T-helper 1 cell (primary cell): ENCODE results near the gene CCDC43.
"Not testable (repeated sequence)": the region's sequence is repeated elsewhere in the genome, so short reads cannot be mapped to it uniquely, and the experiment has no call there.

Experiments
- DNase-seq, 5 donors: peaks; one replicate each; pipeline ENCODE4 v3.0.0-alpha.2; 2012 to 2020

Gene CCDC43

DNA sequence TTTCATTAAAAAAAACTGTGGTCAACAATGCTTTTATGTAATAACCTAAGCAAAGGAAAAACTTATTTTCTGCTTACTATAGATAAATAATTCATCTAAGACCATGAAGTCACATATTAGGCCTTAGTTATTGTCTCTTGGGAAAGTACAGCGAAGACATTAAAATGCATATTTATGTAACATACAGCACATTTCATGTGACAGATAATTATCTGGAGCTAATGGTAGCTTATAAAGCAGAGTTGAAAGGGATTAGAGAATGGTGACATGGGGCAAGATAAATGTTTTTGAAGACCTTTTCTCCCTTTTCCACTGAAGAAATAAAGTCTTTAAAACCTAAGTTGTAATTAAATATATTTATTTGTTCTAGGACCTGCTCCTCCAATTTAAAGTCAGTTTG is 23.6 kb downstream of the CCDC43 start:
- DNase-seq = no peak

DNA sequence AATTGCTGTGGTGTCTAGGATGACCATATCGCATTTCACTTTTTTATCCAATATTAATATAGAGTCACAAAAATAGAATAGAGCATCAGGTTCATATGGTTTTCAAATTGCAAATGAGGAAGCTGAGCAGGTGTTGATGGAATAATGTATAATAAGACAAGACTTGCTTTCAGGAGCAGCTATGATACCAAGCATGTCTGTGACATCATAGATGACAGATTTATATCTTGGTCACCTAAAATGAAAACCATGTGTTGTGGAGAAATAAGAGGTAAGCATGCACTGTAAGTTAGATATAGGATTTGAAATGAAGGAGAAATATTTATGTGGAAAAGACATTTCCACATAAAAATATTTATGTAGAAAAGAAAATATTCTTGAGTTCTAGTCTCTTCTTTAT is 24.7 kb downstream of the CCDC43 start:
- DNase-seq = no peak

DNA sequence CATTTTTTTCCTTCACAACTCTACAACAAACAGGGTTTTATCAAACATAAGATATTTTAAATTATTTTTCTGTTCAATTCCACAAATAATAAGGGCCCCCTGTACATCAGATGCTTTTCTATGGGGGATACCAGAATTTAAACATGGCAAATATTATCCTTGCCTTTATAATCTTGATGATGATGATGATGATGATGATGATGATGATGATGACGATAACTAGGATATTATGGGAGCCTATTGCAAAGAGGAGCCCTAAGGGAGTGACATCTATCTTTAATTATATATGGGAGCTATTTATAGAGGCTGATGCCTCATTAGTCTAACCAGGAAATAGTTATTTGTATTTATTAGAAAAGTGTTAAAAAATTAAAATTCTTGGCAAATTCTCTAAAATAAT is 26.5 kb downstream of the CCDC43 start:
- DNase-seq = no peak

DNA sequence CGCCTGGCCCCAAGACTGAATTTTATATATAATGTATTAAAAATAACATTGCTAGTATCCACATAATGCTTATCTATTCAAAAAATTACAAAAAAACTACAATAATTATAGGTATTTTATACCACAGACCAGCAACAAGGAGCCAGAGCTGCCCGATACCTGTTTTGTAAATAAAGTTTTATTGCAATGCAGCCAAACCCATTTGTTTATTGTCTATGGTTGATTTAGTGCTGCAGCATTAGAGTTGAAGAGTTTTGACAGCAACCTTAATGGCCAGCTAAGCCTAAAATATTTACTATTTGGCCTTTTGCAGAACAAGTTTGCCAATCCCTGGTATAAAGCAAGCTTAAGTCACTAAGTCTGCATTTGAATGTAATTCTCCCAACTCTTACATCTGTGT is 27.7 kb downstream of the CCDC43 start:
- DNase-seq = no peak

DNA sequence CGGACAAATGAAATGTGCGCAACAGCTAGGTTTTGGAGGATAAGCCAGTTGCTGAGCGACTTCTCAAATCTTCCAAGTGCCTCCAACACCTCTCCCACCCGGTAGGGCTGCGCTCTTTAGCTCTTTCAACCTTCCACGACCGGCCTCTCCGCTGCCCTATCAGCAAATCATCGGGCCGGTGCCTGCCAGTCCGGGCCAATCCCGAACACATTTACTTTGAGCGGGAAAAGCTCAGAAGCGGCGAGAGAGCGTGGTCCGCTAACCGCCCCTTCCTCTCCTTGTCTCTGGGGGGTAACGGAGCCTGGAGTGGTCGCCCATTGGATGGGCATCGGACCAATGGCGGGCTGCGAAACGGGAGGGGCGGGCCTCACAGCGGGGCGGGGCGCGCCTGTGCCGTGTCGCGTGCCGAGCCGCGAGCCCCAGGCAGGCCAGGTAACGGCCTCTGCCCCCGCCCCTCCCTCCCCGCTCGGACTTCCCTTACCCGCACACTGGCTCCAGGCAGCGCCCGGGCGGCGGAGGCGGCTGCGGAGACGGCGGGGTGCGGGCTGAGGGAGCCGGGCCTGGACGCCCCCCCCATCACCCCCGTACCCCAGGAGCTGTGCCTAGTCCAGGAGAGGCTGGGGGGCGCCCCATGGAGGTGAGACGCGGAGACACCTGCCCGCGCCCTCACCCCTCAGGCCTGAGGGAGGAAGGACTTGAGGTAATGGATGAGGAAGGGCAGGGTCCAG is 33.4 kb downstream of the CCDC43 start, which contains the start of gene MEIOC:
Gene MEIOC (plus strand): TSS at position 486 of the 728 bp plus-strand sequence. CDS start 146 bp downstream, at position 632.
- DNase-seq = peak in 2 of 5 donors; percentile 5 to 41

DNA sequence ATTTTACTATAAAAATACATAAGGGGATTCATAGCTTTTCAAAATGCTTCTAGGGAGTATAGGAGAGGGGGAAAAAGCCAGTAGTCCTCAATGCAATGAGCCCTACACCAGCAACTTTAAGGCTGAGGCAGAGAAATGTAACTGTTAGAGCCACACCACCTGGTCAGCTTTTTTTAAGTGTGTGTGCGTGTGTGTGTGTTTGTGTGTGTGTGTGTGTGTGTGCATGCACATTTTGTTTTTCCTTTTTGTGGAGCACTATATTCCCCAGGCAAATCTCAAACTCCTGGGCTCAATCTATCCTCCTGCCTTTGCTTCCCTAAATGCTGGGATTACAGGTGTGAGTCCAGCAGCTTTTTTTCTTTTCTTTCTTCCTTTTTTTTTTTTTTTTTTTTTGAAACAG is 35.6 kb downstream of the CCDC43 start:
- no peak for DNase-seq

DNA sequence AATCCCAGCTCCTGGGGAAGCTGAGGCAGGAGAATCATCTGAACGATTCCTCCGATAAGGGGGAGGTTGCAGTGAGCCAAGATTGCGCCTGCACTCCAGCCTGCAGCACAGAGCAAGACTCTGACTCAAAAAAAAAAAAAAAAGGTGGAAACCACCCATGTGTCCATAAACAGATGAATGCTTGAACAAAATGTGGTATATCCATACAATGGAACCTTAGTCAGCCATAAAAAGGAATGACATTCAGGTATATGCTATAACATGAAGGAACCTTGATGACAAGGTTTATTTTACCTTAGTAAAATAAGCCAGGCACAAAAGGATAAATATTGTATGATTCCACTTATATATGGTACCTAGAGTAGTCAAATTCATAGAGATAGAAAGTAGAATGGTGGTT is 36.2 kb downstream of the CCDC43 start:
- no peak for DNase-seq

DNA sequence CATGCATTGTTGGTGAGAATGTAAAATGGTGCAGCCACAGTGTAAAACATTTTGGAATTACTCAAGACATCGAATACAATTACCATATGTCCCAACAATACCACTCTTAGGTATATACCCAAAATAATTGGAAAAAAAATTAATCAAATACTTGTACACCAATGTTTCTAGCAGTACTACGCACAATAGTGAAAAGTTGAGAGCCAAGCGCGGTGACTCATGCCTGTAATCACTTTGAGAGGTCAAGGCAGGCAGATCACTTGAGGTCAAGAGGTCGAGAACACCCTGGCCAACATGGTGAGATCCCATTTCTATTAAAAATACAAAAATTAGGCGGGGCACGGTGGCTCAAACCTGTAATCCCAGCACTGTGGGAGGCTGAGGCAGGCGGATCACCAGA is 36.8 kb downstream of the CCDC43 start:
- DNase-seq = no peak

DNA sequence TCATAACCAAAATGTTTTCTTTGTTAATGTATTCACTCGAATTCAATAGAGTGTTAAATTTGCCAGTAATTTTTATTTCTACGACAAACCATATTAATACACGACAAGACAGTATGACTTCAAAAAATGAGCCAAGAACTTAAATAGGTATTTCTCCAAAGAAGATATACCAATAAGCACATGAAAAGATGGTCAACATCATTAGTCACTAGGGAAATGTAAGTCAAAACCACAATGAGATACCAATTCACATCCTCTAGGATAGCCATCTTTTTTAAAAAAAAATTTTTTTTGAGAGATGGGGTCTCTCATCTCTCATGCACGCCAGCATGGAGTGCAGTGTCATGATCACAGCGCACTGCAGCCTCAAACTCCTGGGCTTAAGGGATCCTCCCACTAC is 38.3 kb downstream of the CCDC43 start:
- no peak for DNase-seq

DNA sequence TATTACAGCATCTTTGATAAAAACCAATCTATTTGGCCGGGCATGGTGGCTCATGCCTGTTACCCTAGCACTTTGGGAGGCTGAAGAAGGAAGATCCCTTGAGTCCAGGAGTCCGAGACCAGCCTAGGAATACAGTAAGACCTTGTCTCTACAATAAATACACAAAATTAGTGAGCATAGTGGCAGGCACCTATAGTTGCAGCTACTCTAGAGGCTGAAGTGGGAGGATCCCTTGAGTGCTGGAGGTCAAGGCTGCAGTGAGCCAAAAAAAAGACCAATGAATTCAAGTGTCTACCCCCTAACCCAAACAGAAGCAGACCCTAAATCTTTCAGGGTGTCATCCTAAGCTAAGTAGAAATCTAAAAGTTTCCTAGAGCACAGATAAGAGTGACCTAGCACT is 40.6 kb downstream of the CCDC43 start:
- no peak for DNase-seq

DNA sequence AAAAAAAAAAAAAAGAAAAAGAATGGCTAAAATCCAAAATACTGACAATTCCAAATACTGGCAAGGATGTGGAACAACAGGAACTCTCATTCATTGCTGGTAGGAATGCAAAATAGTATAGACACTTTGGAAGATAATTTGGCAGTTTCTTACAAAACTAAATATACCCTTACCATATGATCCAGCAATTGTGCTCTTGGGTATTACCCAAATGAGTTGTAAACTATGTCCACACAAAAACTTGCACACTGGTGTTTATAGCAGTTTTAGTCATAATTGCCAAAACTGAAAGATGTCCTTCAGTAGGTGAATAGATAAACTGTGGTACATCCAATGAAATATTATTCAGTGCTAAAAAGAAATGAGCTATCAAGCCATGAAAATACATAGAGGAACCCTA is 41.8 kb downstream of the CCDC43 start:
- no peak for DNase-seq

DNA sequence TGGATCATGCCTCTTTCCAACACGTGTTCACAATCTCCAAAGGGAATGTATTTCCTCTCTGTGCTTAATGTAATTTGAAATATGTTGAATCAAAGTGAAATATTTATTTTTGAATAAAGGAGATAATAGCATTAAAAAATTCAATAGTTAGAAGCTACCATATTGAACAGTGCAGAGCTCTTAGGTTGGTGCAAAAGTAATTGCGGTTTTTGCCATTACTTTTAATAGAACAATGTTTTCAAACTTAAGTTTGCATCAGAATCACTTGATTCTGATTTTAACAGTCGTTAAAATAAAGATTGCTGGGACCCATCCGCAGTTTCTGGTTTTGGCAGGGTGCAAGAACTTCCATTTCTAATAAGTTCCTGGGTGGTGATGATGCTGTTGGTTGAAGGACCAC is 43.3 kb downstream of the CCDC43 start:
- no peak for DNase-seq

DNA sequence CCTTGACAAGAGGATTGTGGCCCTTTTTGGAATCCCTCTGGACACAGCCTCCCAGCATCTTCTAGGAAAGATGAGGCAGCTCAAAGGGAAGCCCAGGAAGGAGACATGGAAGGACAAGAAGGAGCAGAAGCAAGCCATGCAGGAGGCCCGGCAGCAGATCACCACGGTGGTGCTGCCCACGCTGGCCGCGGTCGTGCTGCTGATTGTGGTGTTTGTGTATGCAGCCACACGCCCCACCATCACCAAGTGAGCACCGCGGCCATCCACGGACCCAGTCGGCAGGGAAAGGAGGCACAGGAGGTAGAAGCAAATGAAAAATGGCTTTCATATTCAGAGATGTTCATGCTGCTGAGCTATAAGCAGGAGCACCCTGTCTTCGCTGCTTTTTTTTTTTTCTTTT is 44.2 kb downstream of the CCDC43 start:
- no peak for DNase-seq

DNA sequence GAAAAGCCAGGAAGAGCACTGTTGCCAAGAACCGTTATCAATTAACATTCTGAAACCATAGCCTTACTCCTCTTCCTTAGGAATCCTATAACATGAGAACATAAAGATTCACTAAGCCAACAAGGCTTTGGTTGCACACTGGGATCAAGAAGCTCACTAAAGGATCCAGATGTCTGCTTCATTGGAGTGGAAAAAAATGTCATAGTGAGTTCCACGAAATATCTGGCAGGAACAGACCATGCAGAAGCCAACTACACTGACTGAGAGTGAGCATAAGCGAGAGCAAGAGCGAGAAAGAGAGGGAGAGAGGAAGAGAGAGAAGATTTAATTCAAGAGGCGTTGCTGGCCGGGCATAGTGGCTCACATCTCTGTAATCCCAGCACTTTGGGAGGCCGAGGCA is 46.7 kb downstream of the CCDC43 start:
- DNase-seq = no peak

DNA sequence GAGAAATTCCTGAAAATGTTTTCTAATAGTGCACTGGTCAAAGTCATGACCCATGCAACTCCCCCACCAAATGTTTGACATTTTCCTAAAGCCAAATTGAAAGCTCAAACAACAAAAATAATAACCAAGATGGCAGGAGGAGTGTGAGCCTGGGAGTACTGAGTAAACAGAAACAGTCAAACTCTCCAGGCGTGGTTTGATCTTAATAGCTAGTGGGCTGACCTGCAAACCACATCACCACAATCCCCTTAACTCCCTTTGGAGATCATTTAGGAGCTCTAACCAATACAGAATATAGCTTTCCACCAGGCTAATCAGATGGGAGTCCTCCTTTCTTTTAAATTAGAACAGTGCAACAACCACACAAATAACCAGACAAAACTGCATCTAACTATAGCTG is 52.5 kb downstream of the CCDC43 start:
- no peak for DNase-seq

DNA sequence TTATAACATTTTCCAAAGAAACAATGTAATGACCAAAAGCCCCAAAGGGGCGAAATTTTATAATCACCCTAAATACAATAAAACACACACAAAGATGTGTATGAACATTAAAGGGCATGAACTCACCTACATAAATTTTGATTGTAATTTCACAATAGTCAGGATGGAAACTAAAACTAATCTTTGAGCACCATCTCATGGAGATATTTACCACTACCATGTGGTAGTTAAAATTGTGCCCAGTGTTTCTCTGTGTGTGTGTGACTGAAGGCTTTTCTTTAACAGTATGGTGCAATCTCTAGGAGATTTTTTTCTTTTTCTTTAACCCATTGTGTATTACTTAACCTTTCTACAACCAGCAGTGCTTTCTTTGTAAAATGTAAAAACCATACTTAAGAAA is 53.0 kb downstream of the CCDC43 start:
- no peak for DNase-seq

DNA sequence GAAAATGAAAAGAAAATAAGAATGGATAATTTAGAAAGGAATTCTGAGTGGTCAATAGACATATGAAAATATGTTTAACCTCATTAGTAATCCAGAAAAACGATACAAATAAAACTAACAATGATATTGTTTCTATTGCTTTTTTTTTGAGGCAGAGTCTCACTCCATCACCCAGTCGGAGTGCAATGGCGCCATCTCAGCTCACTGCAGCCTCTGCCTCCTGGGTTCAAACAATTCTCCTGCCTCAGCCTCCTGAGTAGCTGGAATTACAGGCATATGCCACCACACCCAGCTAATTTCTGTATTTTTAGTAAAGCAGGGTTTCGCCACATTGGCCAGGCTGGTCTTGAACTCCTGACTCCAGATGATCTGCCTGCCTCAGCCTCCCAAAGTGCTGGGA is 55.2 kb downstream of the CCDC43 start:
- not testable (repeated sequence) for DNase-seq

DNA sequence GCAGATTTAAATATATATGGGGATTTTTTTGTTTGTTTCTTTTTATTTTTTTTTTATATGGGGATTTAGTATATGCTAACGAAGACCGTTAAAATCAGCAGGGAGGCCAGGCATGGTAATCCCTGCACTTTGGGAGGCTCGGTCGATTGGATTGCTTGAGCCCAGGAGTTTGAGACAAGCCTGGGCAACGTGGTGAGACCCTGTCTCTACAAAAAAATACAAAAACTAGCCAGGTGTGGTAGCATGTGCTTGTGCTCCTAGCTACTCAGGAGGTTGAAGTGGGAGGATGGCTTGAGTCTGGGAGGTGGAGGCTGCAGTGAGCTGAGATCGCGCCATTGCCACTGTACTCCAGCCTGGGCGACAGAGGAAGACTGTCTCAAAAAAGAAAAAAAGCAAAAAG is 55.6 kb downstream of the CCDC43 start:
- DNase-seq = no peak

DNA sequence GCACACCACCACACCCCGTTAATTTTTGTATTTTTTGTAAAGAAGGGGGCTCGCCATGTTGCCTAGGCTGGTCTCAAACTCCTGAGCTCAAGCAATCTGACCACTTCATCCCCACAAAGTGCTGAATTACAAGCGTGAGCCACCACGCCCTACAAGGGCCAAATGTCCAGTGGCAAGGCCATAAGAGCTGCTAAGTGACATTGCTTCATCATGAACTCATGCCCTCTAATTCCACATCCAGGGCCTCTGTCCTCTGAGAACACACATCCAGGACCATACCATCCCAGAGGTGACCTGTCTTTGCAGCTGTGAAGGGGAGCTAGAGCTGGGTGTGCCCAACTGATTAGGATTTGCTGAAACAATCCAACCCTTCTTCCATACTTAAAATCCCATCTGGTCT is 58.9 kb downstream of the CCDC43 start:
- no peak for DNase-seq

DNA sequence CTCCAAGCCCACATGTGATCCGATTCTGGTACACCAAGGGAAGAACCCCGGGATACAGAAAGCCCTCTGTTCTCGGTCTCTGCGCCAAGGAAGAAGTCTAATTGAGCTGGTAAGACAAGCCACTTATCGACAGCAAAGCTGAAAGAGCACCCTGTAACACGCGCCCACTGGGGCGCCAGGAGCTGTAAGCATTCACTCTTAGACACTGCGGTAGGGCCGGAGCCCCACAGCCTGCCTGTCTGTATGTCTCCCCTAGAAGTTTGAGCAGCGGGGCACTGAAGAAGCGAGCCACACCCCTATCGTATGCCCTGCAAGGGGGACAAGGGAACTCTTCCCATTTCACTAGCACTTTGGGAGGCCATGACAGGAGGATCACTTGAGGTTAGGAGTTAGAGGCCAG is 60.3 kb downstream of the CCDC43 start:
- DNase-seq = no peak

DNA sequence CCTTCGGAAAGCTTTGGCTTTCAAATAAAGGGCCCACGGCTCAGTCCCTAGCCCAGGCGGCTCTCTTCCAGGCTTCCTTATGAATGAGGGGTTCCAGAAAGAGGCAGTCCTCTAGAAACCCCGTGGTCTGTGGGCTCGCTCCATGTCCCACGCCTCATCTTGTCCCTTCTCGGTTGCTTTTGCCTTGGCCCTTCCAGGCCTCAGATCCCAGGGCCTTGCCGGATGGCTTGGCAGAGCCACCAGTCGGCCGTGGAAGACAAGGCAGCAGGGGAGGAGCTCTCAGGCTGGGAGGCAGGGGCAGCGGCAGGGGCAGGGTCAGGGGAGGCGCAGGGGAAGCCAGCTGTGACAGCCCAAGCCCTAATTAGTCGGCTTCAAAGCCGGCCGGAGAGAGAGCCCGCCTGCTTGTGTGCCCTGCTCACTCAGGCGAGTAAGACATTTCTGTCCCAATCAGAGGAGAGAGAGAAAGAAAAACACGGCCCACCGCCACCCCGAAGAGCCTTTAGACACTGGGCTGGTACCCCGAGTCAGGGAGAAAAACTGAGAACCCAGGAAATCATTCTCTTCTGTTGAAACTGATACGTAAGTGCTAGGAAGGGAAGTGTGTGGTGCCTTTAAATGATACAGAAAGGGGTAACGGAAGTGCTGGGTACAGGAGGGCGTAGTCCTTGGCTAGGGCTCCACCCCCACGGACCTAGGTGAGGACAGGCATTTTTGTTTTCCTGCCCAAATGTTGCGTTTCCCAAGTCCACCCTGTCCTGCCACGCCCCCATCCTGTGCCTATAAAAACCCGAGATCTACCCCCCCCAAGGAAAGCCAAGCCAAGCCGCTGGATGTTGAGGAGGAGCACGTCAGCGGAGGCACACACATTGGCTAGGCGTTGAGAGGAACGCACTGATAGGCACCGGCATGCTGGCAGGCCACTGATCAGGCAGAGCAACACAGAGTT is 61.1 kb downstream of the CCDC43 start:
- DNase-seq = peak in 1 of 5 donors; percentile 16

DNA sequence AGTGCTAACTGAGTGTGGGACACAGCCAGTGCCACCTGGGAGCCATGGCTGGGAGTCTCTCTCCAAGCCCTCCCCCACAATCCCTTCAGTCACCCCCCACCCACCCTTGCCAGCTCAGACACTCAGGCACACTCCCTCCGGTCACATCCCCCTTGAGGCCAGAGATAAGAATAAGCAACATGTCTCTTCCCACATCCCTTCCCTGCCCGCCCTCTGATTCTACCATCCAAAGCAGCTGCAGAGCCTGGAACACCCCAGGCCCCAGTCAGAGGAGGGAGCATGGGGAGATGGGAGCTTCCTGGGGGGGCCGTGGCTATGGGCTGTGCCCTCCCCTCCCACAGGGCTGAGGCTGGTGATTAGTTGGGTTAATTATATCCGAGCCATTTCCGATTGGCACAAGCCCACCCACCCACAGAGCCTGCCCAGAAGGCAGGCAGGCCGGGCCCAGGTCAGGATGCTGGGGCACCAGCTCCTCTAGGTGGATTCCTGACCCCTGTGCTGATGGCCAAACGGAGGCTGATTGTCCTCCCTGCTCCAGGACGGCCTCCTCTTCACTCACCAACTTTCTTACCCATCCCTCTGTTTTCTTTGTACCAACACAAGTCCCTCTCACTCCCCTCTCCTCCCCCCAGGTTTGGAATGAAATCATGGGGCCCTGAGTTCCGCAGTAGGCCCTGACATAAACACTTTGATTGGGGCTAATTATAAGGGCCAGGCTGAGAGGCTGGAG is 61.9 kb downstream of the CCDC43 start:
- no peak for DNase-seq
